ENCODE measurements around the gene PPL. TPM values are rescaled to one million over a fixed set of nuclear protein-coding genes. Genes with fewer than 3 reads are reported as not detected.

PPL gene
- total RNA-seq, 1 donor from 2014 or later: 21.0 TPM

DNA sequence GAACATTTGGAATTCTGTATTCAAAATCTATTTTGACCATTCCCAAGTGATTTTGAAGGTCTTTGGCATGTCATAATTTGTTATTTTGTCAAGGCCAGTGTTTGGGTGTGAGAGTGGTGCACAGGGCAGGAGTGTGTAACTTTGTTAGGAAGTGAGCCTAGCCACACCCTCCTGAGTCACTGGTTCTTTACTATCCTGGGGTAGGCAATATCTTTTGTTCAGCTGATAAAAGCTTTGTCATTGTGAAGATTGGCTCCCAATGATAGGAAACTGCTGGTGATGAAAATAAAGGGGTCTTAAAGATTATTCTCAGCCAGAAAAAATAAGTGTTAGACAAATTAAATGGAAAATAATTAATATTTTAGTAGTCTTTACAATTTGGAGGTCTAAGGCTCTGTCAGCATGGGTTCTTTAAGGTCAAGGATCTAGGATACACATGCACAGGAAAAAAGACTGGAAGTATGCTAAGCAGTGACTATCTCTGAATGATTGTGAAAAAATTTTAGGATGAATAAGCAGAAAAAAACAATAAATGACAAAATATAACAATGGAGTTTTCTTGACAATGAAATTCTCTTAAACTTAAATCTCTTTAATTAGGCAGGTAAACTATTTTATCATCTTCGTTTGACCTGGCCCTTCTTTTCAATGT lies 84.6 kb downstream of the PPL start:
- TF ChIP-seq, protein P1, sequence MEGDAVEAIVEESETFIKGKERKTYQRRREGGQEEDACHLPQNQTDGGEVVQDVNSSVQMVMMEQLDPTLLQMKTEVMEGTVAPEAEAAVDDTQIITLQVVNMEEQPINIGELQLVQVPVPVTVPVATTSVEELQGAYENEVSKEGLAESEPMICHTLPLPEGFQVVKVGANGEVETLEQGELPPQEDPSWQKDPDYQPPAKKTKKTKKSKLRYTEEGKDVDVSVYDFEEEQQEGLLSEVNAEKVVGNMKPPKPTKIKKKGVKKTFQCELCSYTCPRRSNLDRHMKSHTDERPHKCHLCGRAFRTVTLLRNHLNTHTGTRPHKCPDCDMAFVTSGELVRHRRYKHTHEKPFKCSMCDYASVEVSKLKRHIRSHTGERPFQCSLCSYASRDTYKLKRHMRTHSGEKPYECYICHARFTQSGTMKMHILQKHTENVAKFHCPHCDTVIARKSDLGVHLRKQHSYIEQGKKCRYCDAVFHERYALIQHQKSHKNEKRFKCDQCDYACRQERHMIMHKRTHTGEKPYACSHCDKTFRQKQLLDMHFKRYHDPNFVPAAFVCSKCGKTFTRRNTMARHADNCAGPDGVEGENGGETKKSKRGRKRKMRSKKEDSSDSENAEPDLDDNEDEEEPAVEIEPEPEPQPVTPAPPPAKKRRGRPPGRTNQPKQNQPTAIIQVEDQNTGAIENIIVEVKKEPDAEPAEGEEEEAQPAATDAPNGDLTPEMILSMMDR (conservative IDR thresholded peaks at IDR 0.05; ENCODE audit: low read depth, low read length): no peak
- H3K4me3 ChIP-seq (ENCODE audit: low read depth, low read length): no peak overlapping the region
- no peak for DNase-seq (ENCODE audit: low read depth)

DNA sequence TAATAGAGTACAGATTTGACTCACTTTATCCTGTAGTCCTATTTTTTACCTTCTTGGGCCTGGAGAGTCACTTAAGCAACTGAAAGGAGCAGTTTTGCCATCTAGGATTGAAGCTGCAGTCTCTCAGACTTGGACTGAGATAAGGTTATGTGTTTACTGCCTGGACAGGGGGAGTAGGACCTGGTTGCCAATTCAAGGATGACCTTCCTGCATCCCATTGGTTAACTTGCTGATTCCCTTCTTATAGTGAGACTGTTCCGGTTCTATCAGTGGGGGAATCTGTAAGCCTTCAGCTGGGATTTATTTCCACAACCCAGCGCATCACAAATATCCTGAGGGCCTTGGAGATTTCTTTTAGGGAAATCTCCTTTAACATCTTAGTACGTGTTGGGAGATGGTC lies 86.7 kb downstream of the PPL start:
- DNase-seq (ENCODE audit: low read depth): no peak
- TF ChIP-seq, protein P1 (conservative IDR thresholded peaks at IDR 0.05; ENCODE audit: low read depth, low read length): no peak
- H3K4me3 ChIP-seq (ENCODE audit: low read depth, low read length): peak overlapping the region; percentile 8

DNA sequence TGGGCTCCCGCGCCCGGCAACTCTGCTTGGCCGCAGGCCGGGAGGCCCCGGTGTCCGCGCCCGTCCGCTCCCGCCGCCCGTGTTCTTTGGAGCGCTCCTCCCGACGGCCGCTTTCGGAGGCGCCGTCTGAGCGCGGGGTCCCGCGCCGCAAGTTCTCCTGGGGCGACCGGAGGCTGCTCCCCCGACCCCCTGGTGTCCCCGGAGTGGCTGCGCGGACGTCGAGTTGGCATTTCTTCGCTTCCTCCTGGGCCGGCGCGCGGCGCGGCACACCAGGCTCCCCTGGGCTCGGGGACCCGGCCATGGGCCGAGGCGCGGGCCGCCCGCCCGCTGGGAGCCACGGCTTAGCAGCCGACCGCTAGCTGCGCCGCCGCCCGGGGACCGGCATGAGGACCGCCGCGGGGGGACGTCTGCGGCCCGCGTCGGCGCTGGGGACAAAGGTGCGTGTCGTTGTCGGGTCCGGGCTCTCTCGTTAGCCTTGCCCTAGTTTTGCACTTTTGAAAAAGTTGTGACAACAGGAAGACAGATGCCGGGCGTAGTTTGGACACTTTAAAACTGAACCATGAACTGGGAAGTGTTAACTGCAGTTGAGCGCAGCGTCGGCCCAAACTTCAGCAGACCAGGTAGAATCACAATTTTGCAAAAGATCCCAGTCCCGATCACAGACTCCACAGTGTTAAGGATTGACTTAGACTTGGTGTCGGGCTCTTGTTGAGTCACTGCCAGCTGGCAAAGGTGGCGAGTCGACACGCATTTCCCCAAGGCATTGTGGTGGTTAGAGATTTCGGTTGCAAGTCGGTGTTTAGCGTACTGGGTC lies 89.0 kb downstream of the PPL start:
- no peak for DNase-seq (ENCODE audit: low read depth)
- peak overlapping the region; percentile 90 for H3K4me3 ChIP-seq (ENCODE audit: low read depth, low read length)
- TF ChIP-seq, protein P1 (conservative IDR thresholded peaks at IDR 0.05; ENCODE audit: low read depth, low read length): no peak

DNA sequence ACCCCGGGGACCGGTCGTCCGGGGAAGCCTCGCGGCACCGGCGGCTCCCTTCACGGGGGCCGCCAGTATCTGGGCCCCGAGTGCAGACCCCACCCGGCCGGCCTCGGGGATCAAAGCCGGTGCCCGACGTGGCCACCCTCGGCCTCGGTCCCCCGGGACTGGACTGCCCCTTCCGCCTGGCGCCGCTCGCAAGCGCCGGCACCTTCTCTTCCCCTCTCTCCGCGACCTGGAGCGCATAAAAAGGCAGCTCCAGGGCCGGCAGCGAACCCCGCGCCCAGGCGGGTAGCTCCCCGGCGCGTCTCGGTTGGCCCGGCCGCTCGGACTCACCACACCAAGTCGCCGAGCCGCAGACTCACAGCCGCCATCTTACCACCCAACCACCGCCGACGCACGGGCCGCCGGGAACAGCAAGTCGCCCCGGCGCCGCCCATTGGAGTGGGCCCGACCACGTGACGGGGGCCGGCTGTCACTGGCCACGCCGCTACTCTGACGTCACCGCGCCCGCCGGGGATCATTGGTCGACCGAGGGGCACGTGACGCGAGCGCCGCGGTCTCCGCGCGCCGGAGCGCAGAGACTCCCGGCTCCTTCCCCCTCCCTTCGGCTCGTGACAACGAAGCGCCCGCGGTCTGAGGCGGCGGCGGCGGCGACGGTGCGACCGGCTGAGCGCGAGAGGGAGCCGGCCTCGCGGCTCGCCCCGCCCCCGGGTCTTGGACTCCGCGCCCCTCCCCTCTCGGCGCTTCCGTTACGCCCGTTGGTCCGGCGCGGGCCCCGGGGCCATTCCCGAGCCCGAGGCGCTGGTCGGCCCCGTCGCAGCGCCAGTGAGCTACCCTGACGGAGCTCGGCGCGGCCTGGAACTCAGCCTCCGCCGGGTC lies 89.8 kb downstream of the PPL start, which contains the start of the genes GLYR1 and UBN1:
TSS of gene GLYR1 (minus strand) at position 388 of the 873 bp plus-strand sequence. CDS start at position 365, 23 bp downstream.
TSS of gene UBN1 (plus strand) at position 581 of the 873 bp plus-strand sequence. CDS start 5,437 bp downstream, outside the sequence.
- TF ChIP-seq, protein P1 (conservative IDR thresholded peaks at IDR 0.05; ENCODE audit: low read depth, low read length): no peak
- H3K4me3 ChIP-seq (ENCODE audit: low read depth, low read length): peak within 1 kb of the TSS; percentile 90
- peak; percentile 41 for DNase-seq (ENCODE audit: low read depth)

DNA sequence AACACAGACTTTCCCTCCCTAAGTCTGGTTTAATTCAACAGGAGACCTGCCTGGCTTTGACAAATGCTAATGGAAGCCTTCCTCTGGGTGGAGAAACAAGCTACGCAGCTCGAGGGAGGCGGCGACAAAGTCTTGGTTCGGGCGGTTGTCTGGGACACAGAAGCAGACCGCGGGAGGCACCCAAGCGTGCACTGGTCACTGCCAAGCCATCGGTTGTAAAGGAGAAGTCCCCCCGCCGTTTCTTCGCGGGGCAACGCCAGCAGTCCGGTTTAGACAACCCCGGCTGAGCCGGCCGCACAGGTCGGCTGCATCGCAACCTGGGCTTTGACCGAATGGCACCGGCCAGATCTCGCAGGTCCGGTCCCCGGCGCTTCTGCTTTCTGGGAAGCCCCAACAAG lies 90.4 kb downstream of the PPL start:
- no peak for DNase-seq (ENCODE audit: low read depth)
- TF ChIP-seq, protein P1 (conservative IDR thresholded peaks at IDR 0.05; ENCODE audit: low read depth, low read length): no peak

DNA sequence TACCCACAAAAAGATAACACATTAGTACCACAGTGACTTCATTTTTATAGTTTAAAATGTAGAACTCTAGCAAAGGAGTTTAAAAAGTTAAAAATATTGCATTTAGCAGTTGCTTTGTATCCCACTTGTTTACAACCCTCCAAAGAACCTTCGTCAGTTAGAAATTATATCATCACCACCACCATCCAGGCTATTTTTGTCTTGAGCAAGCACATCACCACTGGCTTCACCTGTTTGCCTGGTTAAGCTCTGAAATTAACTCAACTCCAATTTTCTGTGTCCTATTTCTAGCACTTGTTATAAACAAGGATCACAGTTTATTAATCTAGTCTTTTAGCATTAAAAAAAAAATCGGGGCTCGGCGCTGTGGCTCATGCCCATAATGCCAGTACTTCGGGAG lies 96.0 kb downstream of the PPL start:
- TF ChIP-seq, protein P1 (conservative IDR thresholded peaks at IDR 0.05; ENCODE audit: low read depth, low read length): no peak
- no peak for DNase-seq (ENCODE audit: low read depth)
- no peak overlapping the region for H3K4me3 ChIP-seq (ENCODE audit: low read depth, low read length)

More for the DNA sequence above, 90.4 kb downstream of the PPL start:
- H3K4me3 ChIP-seq (ENCODE audit: low read depth, low read length): peak overlapping the region; percentile 90
